GM03348 (cell line): ENCODE measurements around the gene RAB11B.
"Not testable (repeated sequence)": the region's sequence is repeated elsewhere in the genome, so short reads cannot be mapped to it uniquely, and the experiment has no call there.

ENCODE experiments used
- DNase-seq: peaks from one replicate; pipeline ENCODE4 v3.0.0; 2012; ENCODE audit warnings: low spot score

Gene RAB11B

DNA sequence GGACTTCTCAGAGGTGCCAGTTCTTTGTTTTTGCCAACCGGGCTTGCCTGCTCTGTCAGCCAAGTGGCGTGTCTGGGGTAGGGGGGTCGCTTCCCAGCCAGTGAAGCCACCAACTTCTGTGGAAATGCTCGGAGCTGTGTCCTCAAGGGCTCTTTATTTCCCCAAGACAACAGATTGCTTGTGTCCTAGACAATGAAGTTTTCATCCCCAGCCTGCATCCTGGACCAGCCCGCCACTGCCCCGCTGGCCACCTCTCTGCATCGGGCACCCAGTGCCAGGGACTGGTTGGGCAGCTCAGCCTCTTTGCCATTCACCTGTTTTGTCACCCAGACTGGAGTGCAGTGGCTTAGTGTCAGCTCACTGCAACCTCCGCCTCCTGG, 3.7 kb downstream of the RAB11B start:
- no peak for DNase-seq

DNA sequence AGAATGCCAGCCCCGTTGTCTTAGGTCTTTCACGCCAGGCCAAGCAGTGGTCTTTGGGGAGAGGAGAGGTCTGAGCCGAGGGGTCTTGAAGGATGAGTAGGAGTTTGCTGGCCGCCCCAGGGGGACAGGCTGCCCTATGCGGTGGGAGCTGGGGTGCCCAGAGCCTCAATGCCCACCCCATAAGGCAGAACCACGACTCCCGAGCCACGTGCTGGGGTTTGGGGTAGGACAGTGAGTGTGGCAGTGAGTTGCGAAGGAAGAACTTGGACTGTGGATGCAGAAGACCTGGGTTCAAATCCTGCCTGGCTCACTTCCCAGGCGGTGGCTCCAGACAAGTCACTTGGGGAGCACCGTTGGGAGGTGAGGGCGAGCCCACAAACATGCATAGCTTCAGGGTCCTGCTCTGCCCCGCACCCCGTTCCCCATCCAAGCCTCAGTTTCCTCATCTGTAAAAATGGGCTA, 5.5 kb downstream of the RAB11B start:
- no peak for DNase-seq

DNA sequence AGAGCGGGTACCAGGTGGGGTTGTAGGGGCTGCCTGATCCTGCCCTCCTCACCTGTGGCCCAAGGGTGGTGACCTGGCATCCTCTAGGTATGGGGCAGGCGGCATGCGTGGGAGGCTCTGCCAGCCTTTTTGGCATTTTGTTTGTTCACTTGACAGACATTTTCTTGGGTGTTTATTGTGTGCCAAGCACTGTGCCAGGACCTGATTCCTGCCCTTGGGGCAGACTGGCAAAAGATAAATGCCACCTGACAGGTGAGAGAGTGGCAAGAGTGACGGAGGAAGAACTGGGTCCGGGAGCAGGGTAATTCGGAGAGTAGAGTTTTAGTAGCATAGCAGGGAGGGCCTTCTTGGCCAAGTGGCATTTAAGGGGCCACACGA, 6.0 kb downstream of the RAB11B start:
- no peak for DNase-seq

DNA sequence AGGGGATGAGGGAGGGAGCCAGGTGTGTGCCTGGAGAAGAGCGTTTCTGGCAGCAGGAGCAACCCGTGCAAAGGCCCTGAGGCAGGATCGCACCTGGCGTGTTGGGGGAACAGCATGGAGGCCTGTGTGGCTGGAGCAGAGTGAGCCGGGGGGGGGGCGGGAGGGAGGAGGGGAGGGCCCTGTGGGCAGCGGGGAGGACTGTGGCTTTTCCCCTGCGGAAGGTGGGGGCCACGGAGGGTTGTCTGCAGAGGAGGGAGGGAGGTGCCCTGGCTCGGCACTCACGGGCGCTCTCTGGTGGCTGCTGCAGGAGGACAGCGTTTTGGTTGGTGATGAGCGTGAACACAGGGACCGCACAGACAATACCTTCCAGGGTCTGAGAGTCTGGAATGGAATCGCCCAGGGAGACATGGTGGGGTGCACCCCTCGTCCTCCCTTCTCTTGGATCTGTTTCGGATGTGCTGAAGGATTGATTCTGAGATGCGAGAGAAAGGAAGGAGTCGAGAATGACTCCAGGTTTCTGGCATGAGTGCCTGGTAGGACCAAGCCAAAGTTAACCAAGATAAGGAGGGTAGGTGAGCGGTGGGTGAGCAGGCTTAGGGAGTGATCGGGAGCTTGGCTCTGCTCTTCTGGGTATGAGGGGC, 6.5 kb downstream of the RAB11B start:
- peak; percentile 78 for DNase-seq

DNA sequence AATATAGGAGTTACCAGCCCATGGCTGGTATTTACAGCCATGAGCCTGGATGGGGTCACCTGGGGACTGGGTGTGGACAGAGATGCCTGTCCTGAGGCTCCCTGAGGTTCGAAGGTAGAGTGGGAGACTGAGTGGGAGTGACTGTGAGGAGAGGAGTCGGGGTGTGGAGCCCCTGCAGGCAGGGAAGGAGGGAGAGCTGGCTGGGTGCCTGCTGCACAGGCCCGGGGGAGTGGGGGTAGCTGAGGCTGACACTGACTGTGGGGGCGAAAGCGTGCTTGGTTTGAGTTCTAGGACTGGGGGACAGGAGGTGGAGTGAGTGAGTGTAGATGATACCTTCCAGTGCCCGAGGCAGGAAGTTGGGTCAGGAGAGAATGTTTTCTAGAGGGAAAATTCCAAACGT, 7.1 kb downstream of the RAB11B start:
- DNase-seq = no peak

DNA sequence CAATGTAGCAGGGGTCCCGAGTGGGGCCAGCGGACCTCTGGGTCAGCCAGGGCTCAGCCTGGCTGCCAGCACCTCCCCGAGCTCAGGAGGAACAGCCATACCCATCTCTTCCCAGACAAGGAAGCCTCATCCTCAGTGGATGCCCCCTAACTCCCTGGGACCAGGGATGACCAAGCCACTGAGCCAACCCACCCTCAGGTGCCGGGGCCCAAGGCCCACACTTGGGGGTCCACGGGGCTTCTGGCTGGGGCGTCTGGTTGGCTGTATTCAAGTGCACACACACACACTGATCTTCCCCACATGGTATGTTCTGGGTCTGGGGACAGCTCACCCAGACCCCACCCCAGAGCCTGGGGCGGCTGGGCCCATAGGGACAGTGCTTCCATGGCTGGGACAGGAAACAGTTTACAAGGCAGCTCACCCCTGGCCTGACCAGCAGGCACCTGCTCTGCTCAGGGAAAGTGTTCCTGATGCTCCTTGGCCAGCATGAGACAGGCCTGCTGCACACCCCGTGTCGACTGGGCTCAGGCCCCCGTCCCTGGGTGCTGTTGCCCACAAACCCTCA, 7.7 kb downstream of the RAB11B start:
- no peak for DNase-seq

DNA sequence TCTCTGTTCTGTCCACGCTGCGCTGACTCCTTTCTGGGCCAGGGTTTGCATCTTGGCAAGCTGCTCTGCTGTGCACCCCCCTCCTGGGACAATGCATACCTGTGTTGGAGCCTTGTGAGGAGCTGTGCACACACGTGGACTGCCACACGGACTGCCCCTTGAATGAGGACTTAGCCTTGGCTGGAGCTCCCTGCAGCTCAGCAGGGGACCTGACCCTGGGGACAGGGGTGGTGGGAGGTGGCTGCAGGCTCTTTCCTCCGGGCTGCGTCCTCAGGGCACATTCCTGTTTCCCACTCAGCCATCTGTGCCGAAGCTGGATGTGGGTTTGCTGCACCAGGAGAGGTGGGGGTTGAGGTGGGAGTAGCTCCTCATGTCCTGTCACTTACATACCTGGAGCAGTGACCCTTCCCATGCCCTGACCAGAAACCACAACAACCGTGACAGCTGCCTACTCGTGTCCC, 8.2 kb downstream of the RAB11B start:
- DNase-seq = no peak

DNA sequence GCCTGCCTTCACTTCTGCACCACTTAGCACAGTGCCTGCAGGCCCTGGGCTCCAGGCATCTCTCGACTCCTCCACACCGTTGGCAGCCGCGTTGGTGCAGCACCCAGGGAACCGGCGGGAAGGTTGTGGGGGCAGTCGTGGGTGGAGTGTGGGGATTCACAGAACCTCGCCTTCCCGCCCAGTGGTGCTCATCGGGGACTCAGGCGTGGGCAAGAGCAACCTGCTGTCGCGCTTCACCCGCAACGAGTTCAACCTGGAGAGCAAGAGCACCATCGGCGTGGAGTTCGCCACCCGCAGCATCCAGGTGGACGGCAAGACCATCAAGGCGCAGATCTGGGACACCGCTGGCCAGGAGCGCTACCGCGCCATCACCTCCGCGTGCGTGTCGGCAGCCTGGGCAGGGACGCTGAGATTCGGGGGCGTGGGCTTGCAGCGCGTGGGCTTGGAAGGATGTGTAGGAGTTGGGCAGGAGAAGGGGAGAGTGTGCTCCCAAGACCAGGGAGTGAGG, 9.6 kb downstream of the RAB11B start:
- DNase-seq = no peak

DNA sequence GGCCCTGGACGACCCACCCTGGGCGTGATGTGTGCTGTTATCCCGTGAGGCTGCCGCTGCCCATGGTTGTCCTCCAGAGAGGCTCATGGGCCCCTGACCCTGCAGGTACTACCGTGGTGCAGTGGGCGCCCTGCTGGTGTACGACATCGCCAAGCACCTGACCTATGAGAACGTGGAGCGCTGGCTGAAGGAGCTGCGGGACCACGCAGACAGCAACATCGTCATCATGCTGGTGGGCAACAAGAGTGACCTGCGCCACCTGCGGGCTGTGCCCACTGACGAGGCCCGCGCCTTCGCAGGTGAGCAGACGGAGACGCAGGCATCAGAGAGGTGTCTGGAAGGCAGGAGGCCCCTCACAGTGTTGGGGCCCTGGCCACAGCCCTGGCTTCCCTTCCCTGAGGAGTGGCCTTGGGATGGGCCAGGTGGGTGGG, 11.8 kb downstream of the RAB11B start:
- no peak for DNase-seq

DNA sequence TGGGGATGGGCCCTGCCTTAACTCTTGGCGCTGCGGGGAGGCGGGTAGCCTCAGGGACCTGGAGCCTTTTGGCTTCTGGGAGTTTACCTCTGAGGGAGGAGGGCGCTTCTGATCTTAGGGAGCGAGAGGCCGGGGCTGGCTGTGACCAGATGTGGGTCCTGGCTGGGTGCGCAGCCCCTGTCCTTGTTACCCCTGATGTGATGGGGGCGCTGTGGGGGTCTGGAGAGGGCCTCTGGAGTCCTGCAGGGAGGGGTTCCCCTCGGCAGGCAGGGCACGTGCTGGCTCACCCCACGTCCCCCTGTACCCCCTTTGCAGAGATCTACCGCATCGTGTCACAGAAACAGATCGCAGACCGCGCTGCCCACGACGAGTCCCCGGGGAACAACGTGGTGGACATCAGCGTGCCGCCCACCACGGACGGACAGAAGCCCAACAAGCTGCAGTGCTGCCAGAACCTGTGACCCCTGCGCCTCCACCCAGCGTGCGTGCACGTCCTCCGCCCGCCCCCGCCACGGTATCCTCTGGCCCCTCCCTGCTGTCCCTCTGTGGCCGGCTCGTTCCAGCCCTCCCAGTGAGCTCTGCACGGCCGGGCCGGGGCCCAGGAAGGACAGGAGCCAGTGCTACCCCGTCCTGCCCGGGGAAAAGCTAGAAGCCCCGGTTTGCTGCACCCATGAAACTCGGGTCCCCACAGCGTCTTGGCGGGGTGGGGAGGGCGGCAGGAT, 13.1 kb downstream of the RAB11B start:
- DNase-seq = no peak

DNA sequence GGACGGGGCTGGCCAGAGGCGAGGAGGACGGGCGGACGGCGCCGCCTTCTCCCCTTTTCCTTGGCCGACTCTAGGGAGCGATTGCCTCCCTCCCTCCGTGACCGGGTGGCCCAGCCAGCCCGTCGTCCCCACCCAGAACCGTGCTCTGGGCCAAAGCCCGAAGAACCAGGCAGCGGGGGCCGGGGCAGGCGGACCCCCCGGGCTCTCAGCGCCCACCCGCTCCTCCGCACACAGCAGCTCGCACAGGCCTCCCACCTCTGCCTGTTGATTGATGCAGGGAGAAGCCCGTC, 13.6 kb downstream of the RAB11B start:
- no peak for DNase-seq

DNA sequence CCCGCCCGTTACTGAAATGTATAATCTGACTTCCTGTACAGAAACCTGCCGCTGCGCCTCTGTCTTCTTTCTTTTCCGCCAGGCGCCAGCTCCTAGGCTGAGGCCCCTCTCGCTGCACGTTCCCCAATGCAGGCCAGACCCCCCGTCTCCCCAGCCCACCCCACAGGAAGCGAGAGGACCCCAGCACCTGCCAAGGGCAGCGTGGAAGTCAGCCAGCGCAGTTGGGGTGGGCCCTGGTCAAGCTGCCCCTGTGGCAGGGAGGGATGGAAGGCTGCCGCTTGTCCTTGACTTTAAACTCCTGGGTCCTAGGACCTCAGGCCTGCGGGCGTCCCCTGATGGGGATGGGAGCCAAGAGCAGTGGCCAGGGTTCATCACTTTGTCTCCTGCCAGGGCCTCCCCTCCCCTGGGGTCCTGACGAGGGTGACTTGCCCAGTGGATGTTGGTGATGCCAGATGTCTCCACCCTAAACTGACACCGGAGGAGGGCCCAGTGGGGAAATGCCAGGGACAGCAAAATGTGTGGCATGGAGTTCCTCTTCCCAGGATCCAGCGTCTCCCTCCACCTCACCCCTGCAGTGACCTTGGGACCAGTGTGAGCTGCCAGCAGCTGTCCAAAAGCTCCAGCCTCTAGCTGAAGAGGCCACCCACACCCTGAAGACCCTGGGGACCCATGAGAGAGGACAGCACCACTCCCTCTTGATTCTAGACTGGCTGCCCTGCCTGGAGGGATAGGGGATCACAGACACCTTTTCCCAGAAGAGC, 14.4 kb downstream of the RAB11B start:
- DNase-seq = no peak

DNA sequence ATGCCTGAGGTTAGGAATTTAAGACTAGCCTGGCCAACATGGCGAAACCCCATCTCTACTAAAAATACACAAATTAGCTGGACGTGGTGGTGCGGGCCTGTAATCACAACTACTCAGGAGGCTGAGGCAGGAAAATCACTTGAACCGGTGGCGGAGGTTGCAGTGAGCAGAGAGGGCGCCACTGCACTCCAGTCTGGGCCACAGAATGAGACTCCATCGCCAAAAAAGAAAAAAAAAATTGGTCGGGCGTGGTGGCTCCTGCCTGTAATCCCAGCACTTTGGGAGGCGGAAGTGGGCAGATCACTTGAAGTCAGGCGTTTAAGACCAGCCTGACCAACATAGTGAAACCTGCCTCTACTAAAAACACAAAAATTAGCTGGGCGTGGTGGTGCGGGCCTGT, 20.6 kb downstream of the RAB11B start:
- DNase-seq = not testable (repeated sequence)

DNA sequence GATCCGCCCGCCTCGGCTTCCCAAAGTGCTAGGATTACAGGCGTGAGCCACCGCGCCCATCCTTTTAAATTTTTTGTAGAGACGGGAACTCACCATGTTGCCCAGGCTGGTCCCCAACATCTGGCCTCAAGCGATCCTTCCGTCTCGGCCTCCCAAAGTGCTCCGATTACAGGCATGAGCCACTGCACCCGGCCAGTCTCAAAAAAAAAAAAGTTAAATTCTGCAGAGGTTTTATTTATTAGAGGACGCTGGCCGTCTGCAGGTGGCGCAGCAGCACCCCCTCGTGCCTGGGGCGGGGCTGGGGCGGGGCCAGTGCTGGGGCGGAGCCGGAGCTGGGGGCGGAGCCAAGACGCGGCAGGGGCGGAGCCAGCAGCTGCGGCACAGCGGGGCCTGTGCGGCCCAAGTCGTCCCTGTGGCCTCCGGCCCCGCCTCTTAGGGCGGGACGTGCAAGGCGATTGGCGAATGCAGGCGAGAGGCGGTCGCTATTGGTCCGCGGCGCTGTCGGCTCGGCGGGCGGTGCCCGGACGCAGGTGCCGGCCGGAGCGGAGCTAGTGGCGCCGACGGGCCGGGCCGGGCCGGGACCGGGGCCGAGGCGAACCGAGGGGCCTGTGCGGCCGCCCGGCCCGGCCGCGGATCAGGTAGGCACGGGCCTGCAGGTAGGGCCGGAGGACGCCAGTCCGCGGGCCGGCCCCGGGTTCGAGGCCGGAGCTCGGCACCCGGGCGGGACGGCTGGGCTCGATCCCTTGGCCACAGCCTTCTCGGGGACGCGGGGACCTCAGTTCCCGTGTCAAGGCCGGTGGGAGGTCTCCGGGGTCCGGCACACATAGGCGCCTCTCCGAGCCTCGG, 22.8 kb downstream of the RAB11B start, which contains the start of gene MARCHF2:
Gene MARCHF2 (plus strand): TSS at position 523 of the 846 bp plus-strand sequence. CDS start 8,536 bp downstream, outside the sequence.
- DNase-seq = peak; percentile 99

DNA sequence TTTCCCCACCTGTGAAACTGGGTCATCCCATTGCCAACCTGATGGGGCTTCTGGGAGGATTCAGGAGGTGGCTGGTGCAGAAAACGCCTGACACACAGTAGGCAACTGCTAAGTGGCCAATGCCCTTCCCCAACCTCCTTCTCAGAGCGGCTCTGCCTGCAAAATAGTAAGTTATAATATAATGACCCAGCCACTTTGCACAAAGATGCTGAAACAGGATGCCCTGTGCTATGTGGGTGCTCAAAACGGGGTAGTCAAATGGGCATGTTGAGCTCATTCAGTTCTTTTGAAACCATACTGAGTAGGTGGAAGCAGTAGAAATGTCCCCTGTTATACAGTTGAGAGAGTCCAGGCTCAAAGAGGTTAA, 23.5 kb downstream of the RAB11B start:
- no peak for DNase-seq

DNA sequence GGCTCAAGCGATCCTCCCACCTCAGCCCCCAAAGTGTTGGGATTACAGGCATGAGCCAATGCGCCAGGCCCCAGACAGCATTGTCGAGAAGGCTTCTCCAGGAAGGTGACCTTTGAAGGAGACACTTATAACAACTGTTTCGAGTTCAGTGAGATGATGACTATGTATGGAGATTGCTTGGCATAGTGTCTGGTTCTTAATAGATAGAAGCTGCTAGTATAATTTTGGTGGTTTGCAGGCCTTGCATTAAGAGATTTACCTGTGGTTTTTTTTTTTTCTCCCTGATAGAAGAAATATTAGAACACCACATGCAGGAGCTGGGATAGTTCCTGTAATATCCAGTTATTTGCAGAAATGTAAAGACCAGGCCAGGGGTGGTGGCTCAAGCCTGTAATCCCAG, 26.6 kb downstream of the RAB11B start:
- DNase-seq = no peak

DNA sequence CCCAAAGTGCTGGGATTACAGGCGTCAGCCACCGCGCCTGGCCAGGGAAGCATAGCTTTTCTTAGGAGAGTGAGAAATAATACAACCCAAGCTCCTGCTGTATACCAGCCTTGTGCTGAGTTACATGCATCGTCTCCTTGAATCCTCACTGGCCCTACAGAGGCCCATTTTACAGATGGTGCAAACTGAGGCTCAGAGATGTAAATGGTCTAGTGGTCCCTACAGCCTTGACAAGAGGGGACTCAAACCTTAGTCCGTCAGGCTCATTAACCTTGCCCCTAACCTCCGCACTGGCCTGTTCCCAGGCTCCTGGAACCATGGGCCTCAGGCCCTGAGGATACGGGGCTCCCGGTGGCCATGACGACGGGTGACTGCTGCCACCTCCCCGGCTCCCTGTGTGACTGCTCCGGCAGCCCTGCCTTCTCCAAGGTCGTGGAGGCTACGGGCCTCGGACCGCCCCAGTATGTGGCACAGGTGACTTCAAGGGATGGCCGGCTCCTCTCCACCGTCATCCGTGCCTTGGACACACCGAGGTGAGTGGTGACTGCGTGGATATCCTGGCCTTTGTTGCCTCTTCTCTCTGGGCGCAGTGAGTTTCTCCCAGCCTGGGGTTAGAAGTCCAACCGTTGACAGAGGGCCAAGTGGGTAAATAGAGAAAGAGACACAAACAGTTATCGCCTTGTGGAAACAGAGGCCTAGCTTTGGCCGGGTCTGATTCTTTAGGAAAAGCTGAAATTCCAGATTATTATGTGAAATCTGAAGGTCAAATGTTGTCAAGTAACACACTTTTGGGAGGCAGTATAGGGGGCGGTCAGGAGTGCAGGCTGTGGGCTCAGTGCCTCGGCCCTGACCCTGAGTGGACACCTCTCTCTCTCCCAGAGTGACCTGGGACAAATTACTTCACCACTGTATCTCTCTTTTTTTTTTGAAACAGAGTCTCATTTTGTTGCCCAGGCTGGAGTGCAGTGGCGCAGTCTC, 31.6 kb downstream of the RAB11B start:
- no peak for DNase-seq

DNA sequence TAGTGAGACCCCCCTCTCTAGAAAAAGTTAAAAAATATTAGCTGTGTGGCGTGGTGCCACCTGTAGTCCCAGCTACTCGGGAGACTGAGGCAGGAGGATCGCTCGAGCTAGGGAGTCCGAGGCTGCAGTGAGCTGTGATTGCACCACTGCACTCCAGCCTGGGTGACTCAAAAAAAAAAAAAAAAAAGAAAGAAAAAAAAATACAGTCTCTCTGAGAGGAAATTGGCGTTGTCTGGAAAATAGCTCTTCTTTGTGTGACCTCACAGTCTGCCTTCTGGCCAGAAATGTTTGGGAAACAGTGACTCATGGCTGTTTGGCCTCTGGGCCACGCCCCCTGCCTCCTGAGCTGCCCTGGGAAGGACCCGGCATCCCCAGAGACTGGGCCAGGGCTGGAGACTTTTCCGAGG, 33.7 kb downstream of the RAB11B start:
- DNase-seq = peak; percentile 95

DNA sequence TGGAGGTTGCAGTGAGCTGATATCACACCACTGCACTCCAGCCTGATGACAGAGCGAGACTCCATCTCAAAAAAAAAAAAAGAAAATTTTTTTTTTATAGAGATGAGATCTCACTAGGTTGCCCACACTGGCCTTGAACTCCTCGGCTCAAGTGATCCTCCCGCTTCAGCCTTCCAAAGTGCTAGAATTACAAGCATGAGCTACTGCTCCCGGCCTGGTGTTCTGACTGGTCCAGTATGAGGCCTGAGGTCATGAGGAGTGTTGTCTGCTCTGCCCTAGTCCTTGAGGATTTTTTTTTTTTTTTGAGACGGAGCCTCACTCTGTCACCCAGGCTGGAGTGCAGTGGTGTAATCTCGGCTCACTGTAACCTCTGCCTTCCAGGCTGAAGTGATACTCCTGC, 35.2 kb downstream of the RAB11B start:
- not testable (repeated sequence) for DNase-seq

DNA sequence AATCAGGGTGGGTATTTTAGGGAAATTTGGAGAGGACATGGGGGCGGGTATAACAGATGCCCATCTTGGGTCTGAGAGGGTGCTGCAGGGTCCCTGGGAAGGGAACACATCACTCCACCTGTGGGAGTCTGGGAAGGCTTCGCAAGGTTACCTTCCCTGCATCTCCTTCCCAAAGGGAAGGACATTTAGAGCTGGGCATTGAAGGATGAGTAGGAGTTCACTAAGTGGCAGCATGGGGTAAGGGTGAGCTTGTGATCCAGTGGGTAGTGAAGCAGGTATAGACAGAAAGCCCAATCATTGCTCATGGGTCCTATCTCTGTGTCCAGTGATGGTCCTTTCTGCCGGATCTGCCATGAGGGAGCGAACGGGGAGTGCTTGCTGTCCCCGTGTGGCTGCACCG, 36.1 kb downstream of the RAB11B start:
- DNase-seq = no peak
